ENCODE results near the gene CEMIP.

DNA sequence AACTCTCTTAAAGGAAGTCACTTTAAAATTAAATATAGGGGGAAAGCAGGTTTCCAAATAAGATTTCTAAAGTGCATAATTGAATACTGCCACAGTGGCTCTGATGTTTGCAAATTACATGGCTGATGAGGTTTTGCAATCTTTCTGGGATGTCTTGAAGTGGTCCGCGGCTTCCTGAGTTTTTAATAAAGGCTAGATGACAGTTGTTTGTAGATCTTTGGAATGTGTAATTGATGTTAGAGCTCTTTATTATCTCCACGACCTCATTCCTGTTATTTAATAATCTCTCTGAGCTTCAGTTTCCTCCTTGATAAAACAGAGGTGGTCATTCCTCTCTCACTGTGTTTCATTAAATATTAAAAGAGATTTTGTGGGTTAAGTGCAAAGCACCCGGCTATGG, 27.0 kb upstream of the CEMIP start:
- TF ChIP-seq, protein P1, sequence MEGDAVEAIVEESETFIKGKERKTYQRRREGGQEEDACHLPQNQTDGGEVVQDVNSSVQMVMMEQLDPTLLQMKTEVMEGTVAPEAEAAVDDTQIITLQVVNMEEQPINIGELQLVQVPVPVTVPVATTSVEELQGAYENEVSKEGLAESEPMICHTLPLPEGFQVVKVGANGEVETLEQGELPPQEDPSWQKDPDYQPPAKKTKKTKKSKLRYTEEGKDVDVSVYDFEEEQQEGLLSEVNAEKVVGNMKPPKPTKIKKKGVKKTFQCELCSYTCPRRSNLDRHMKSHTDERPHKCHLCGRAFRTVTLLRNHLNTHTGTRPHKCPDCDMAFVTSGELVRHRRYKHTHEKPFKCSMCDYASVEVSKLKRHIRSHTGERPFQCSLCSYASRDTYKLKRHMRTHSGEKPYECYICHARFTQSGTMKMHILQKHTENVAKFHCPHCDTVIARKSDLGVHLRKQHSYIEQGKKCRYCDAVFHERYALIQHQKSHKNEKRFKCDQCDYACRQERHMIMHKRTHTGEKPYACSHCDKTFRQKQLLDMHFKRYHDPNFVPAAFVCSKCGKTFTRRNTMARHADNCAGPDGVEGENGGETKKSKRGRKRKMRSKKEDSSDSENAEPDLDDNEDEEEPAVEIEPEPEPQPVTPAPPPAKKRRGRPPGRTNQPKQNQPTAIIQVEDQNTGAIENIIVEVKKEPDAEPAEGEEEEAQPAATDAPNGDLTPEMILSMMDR (IDR thresholded peaks at IDR 0.05 in 4 of 5, conservative IDR thresholded peaks at IDR 0.05 in 1 of 5) = no peak
- no peak for TF ChIP-seq POLR2A (IDR thresholded peaks at IDR 0.05)
